ENCODE results near the gene HINT1. TPM values are rescaled to one million over a fixed set of nuclear protein-coding genes. Genes with fewer than 3 reads are reported as not detected.
A peak's percentile ranks its signal among the peaks of the same experiment; 100 is the strongest.

Gene HINT1
- total RNA-seq, 2 donors from 2014 or later: 116 to 164 TPM

- Histone ChIP-seq H3K9me3 (no peaks in the 10 kb centered on the region), H3K27ac (no peak overlapping the region), H3K4me1 (no peaks in the 10 kb centered on the region), H3K36me3 (peaks cover 7% of the 10 kb centered on the region), H3K27me3 (no peaks in the 10 kb centered on the region), H3K4me3 (no peak overlapping the region)
- no peak for DNase-seq (ENCODE audit: low spot score)
- TF ChIP-seq CTCF (IDR thresholded peaks at IDR 0.05): no peak
These were observed 21.7 kb upstream of the HINT1 start for GRCh38 chr5:131186561-131187256.

GRCh38 chr5:131185523-131186104 lies 20.6 kb upstream of the HINT1 start:
- Histone ChIP-seq H3K4me3 (no peak overlapping the region), H3K4me1 (no peaks in the 10 kb centered on the region), H3K27ac (no peak overlapping the region), H3K36me3 (peaks cover 7% of the 10 kb centered on the region), H3K9me3 (no peaks in the 10 kb centered on the region), H3K27me3 (no peaks in the 10 kb centered on the region)
- no peak for TF ChIP-seq CTCF (IDR thresholded peaks at IDR 0.05)
- no peak for DNase-seq (ENCODE audit: low spot score)

GRCh38 chr5:131182839-131183238 lies 17.8 kb upstream of the HINT1 start:
- Histone ChIP-seq H3K9me3 (no peaks in the 10 kb centered on the region), H3K4me1 (no peaks in the 10 kb centered on the region), H3K27me3 (no peaks in the 10 kb centered on the region), H3K36me3 (no peaks in the 10 kb centered on the region), H3K4me3 (no peak overlapping the region), H3K27ac (no peak overlapping the region)
- DNase-seq (ENCODE audit: low spot score): no peak
- no peak for TF ChIP-seq CTCF (IDR thresholded peaks at IDR 0.05)

- no peak for DNase-seq (ENCODE audit: low spot score)
- no peak overlapping the region for H3K4me3 ChIP-seq
- H3K27me3 ChIP-seq: no peaks in the 10 kb centered on the region
- H3K27ac ChIP-seq: no peak overlapping the region
- no peaks in the 10 kb centered on the region for H3K9me3 ChIP-seq
- H3K36me3 ChIP-seq: no peaks in the 10 kb centered on the region
- no peak for TF ChIP-seq CTCF (IDR thresholded peaks at IDR 0.05)
- H3K4me1 ChIP-seq: no peaks in the 10 kb centered on the region
These were observed 15.4 kb upstream of the HINT1 start for GRCh38 chr5:131180407-131180806.

GRCh38 chr5:131171276-131171810 lies 6.3 kb upstream of the HINT1 start:
- DNase-seq (ENCODE audit: low spot score): no peak
- Histone ChIP-seq H3K36me3 (no peaks in the 10 kb centered on the region), H3K9me3 (no peaks in the 10 kb centered on the region), H3K27ac (peak overlapping the region; percentile 80 to 83), H3K4me3 (peak overlapping the region; percentile 61 to 68), H3K4me1 (peaks cover 0 to 19% of the 10 kb centered on the region in 2 donors), H3K27me3 (no peaks in the 10 kb centered on the region)
- no peak for TF ChIP-seq CTCF (IDR thresholded peaks at IDR 0.05)
